ENCODE measurements around the gene GRID1. TPM values are rescaled to one million over a fixed set of nuclear protein-coding genes. Genes with fewer than 3 reads are reported as not detected.

GRID1 gene
- total RNA-seq, 1 donor from 2014 or later, result not detected

DNA sequence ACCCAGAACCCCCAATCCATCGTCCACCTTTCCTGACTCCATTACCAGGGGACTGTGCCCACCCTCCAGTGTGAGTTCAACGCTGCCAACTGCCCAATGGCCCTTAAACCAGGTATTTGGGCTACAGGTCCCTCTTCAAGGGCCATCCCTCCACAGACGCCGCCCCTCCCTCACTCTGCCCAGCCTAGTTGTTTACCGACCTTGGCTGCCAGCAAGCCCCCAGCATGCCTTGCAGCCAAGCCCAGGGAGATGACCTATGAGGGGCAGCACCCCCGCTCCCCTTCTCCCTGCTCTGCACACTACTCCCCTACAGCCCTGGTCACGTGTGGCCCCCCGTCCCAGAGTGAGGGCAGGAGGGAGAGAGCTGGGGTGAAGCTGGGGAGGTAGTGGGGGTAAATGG is 147.3 kb downstream of the GRID1 start:
- Mint-ChIP-seq H3K27ac (no peak overlapping the region), H3K36me3 (ENCODE audit: low read depth) (no peaks in the 10 kb centered on the region), H3K9me3 (no peaks in the 10 kb centered on the region), H3K27me3 (peaks cover 5% of the 10 kb centered on the region), H3K4me1 (no peaks in the 10 kb centered on the region), H3K4me3 (no peak overlapping the region)
- ChIA-PET CTCF (no interaction called here), POLR2A (no interaction called here)
- TF ChIP-seq CTCF (IDR thresholded peaks at IDR 0.05), result no peak
- DNase-seq (no peak), ATAC-seq (ENCODE audit: low read depth) (no peak)
- intact Hi-C loops (cut with micrococcal nuclease), result no loop called here

- no peak for ATAC-seq (ENCODE audit: low read depth)
- ChIA-PET POLR2A (no interaction called here), CTCF (no interaction called here)
Measured at GRCh38 chr10:86218842-86219241, 147.8 kb downstream of the GRID1 start.

GRCh38 chr10:86218160-86218559 is 148.4 kb downstream of the GRID1 start:
- intact Hi-C loops (cut with micrococcal nuclease), result no loop called here
- Mint-ChIP-seq H3K4me1 (no peaks in the 10 kb centered on the region), H3K36me3 (ENCODE audit: low read depth) (no peaks in the 10 kb centered on the region), H3K27ac (no peak overlapping the region), H3K27me3 (peaks cover 5% of the 10 kb centered on the region), H3K4me3 (no peak overlapping the region), H3K9me3 (no peaks in the 10 kb centered on the region)
- CTCF ChIA-PET, result no interaction called here
- TF ChIP-seq CTCF (IDR thresholded peaks at IDR 0.05), result no peak
- no peak for ATAC-seq (ENCODE audit: low read depth)
- POLR2A ChIA-PET, result no interaction called here
- DNase-seq, result no peak

More at GRCh38 chr10:86218842-86219241, 147.8 kb downstream of the GRID1 start:
- no peaks in the 10 kb centered on the region for H3K4me1 Mint-ChIP-seq
- DNase-seq, result no peak
- H3K27me3 Mint-ChIP-seq, result peaks cover 5% of the 10 kb centered on the region
- no peak overlapping the region for H3K4me3 Mint-ChIP-seq
- TF ChIP-seq CTCF (IDR thresholded peaks at IDR 0.05), result no peak
- intact Hi-C loops (cut with micrococcal nuclease), result no loop called here
- no peaks in the 10 kb centered on the region for H3K9me3 Mint-ChIP-seq
- H3K27ac Mint-ChIP-seq, result no peak overlapping the region
- H3K36me3 Mint-ChIP-seq (ENCODE audit: low read depth), result no peaks in the 10 kb centered on the region

DNA sequence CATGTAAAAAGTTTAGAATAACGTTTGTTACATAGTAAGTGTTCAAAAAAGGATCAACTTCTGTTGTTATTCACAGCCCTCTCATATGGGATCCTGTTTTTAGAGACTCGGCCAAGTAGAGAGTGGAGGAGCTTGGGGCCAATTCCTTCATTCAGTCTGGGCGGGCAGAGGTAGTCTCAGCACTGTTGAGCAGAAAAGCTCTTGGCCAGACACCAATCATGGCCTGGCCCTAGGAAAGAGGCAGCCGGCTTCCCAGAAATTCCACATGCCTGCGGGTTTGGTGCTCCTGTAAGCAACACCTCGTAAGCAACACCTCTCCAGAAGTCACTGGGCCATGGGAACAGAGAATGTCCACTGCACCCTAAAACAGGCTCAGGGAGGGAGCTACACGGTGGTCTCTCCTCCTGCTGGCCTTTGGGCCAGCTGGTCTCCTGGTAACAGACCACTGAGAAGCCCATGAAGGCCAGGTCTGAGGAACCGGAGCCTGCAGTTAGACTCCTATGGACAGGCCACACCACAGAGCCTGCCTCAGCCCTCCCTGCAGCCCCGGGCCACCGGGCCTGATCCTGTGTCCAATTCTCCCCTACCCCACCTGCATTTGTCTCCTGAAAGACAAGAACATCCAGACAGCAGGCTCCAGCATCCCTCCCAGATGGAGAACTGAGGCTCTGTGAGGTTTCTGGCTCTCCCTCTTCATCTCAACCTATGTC is 149.1 kb downstream of the GRID1 start:
- Mint-ChIP-seq H3K36me3 (ENCODE audit: low read depth) (no peaks in the 10 kb centered on the region), H3K9me3 (no peaks in the 10 kb centered on the region), H3K4me3 (no peak overlapping the region), H3K27ac (no peak overlapping the region), H3K27me3 (peaks cover 5% of the 10 kb centered on the region), H3K4me1 (no peaks in the 10 kb centered on the region)
- CTCF ChIA-PET, result no interaction called here
- DNase-seq (no peak), ATAC-seq (ENCODE audit: low read depth) (no peak)
- TF ChIP-seq CTCF (IDR thresholded peaks at IDR 0.05), result no peak
- intact Hi-C loops (cut with micrococcal nuclease), result no loop called here
- POLR2A ChIA-PET, result no interaction called here

DNA sequence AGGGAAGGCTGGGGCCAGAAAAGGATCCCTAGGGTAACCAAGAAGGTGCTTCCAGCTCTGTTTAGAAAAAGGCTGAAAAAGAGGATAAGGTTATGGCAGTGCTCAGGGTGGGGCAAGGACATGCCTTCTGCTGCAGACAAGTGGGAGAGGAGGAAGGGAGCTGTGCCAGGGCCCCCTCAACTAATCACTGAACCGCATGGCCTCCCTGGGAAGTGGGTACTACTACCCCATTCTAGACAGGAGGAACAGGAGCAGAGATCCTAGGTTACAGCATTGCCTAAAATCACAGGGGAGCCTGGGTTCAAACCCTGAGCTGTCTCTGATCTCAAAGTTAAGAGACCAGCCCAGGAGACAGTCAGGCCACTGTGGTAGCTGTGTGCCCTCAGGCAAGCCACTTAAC is 149.7 kb downstream of the GRID1 start:
- no peak overlapping the region for H3K27ac Mint-ChIP-seq
- no peak overlapping the region for H3K4me3 Mint-ChIP-seq
- TF ChIP-seq CTCF (IDR thresholded peaks at IDR 0.05), result no peak
- intact Hi-C loops (cut with micrococcal nuclease), result no loop called here
- H3K4me1 Mint-ChIP-seq, result no peaks in the 10 kb centered on the region
- no peaks in the 10 kb centered on the region for H3K9me3 Mint-ChIP-seq
- no peaks in the 10 kb centered on the region for H3K36me3 Mint-ChIP-seq (ENCODE audit: low read depth)
- ChIA-PET CTCF (no interaction called here), POLR2A (no interaction called here)
- peaks cover 5% of the 10 kb centered on the region for H3K27me3 Mint-ChIP-seq
- DNase-seq (no peak), ATAC-seq (ENCODE audit: low read depth) (no peak)

Measured in activated B cell treated with CpG ODN at 0.5 μM for 24 hours (primary cell).